ENCODE measurements around the gene CTXN3.
"Not testable (repeated sequence)": the region's sequence is repeated elsewhere in the genome, so short reads cannot be mapped to it uniquely, and the experiment has no call there.

Gene CTXN3

DNA sequence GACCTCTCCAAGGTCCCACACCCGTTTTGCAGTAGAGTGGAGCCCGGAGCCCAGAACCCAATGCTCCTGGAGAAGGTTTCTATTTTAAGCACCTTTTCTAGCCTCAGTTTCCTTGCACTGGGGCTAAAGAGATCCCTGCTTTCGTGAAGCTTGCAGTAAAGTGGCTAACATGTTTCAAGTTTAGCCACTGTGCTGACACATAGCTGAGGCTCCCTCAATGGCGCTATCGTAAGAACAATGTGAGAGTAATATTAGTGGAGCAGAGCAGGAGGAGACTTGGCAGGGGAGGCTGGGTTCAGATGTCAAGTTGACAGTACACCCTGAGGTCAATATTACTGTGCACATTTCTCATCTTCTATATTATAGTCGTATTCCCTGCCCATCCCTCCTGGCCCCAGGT, 7.9 kb downstream of the CTXN3 start:
- Histone ChIP-seq H3K9me3 (ENCODE audit: control insufficient read depth, insufficient read depth, low read length) (no peaks in the 10 kb centered on the region), H3K4me1 (ENCODE audit: control insufficient read depth, insufficient read depth, low read length) (peaks cover 2% of the 10 kb centered on the region), H3K4me3 (ENCODE audit: low read depth, low read length) (no peak overlapping the region), H3K36me3 (ENCODE audit: control insufficient read depth, insufficient read depth, low read length) (no peaks in the 10 kb centered on the region), H3K27me3 (ENCODE audit: control insufficient read depth, insufficient read depth, low read length) (no peaks in the 10 kb centered on the region), H3K9ac (ENCODE audit: low read depth, low read length) (no peak overlapping the region)

DNA sequence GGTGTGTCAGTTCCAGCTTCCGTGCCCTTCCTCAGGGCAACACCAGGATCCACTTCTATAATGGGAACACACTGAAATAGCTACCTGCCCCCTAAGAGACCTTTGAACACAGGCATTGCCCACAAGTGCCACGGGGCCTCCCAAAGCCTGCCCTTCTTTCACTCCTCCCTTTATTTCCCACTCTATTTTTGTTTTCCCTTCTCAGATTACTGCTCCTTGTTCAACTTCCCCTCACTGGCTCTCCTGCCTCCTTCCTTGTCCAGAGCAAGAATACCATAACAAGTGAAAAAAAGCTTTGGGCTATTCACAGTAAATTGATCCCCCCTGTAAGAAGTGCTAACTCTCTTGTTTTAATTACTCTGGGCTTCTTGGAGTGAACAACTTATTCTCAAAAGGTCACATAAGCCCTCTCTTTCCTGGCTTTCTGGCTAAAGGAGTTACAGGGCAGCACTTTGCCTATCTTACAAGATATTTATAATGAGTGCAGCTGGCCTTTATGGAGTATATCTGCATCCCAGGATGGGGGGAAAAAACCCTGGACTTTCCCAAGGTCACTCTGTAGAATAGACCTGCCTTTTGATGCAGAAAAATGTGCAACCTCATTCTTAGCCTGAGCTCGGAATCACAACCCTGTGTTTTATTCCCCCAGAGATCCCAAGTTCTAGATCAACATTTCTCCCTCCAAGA, 11.3 kb downstream of the CTXN3 start:
- Histone ChIP-seq H3K9me3 (ENCODE audit: control insufficient read depth, insufficient read depth, low read length) (no peaks in the 10 kb centered on the region), H3K4me1 (ENCODE audit: control insufficient read depth, insufficient read depth, low read length) (peaks cover 2% of the 10 kb centered on the region), H3K9ac (ENCODE audit: low read depth, low read length) (no peak overlapping the region), H3K4me3 (ENCODE audit: low read depth, low read length) (no peak overlapping the region), H3K27me3 (ENCODE audit: control insufficient read depth, insufficient read depth, low read length) (no peaks in the 10 kb centered on the region), H3K36me3 (ENCODE audit: control insufficient read depth, insufficient read depth, low read length) (no peaks in the 10 kb centered on the region)

DNA sequence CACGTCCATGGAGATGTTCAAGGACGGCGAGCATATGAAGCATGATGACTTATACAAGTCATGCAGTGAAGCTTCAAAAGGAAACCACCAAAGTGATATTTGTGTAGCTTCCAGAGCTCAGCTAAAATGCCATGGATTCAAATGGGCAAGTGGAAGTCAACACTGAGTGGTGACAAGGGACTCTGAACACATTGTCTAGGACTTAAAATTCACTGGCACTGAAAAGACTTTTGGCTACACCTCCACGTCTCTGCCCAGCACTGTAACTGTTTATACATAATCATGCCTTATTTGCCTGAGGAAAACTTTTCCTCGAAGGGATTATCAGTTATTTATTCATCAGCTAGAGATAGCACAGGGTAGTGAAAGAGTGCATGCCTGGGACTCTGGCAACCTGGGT, 15.2 kb downstream of the CTXN3 start:
- Histone ChIP-seq H3K9ac (ENCODE audit: low read depth, low read length) (no peak overlapping the region), H3K27me3 (ENCODE audit: control insufficient read depth, insufficient read depth, low read length) (no peaks in the 10 kb centered on the region), H3K9me3 (ENCODE audit: control insufficient read depth, insufficient read depth, low read length) (no peaks in the 10 kb centered on the region), H3K4me3 (ENCODE audit: low read depth, low read length) (no peak overlapping the region), H3K4me1 (ENCODE audit: control insufficient read depth, insufficient read depth, low read length) (peaks cover 2% of the 10 kb centered on the region), H3K36me3 (ENCODE audit: control insufficient read depth, insufficient read depth, low read length) (no peaks in the 10 kb centered on the region)

DNA sequence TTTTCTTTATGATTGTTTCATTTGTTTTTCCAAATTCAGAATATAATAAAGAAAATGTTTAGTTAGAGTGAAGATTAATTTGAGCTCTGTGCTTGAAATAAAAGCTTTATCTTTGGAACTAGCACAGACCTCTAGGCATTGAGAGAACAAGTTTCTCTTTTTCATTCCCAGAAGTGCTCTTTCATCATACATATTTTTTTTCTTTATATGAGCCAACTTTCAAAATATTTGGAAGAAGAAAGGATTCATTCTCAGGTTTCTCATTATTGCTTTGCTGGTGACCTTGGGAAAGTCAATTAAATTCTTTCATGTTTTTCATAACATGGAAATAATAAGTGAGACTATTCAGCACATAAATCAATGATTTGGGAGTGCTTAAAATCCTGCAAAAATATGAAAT, 16.8 kb downstream of the CTXN3 start:
- no peak overlapping the region for H3K9ac ChIP-seq (ENCODE audit: low read depth, low read length)
- no peaks in the 10 kb centered on the region for H3K27me3 ChIP-seq (ENCODE audit: control insufficient read depth, insufficient read depth, low read length)
- no peak overlapping the region for H3K4me3 ChIP-seq (ENCODE audit: low read depth, low read length)
- no peaks in the 10 kb centered on the region for H3K4me1 ChIP-seq (ENCODE audit: control insufficient read depth, insufficient read depth, low read length)
- H3K9me3 ChIP-seq (ENCODE audit: control insufficient read depth, insufficient read depth, low read length), result no peaks in the 10 kb centered on the region
- no peaks in the 10 kb centered on the region for H3K36me3 ChIP-seq (ENCODE audit: control insufficient read depth, insufficient read depth, low read length)

DNA sequence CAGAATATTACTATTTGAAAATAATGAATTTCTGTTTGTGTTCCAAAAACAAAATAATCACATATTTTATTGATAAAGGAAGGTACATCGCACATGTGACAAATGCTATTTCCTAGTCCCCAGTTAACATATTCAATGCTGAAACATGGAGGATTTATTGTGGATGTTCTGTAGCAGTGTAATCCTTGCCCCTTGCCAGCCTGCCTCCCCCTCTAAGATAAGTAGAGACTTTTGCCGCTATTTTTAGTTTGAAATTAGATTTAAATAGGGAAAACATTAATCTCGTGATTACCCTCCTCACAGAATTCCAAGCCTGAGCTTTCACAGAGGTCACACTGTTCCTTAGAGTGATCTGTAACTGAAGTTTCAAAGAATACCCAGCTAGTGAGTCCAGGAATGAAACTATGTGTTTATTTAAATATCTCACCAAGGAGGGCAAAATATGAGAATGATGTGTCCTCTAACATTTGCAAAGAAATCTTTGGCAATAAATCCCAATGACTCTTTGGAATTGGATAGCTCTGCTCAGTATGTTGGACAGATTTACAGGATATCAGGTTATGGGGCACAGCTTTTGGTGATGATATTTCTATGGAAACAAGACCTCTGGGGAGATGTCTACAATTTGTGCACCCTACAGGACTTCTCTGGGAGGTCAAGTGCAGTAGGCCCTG, 17.3 kb downstream of the CTXN3 start:
- Histone ChIP-seq H3K9ac (ENCODE audit: low read depth, low read length) (no peak overlapping the region), H3K9me3 (ENCODE audit: control insufficient read depth, insufficient read depth, low read length) (no peaks in the 10 kb centered on the region), H3K4me3 (ENCODE audit: low read depth, low read length) (no peak overlapping the region), H3K4me1 (ENCODE audit: control insufficient read depth, insufficient read depth, low read length) (no peaks in the 10 kb centered on the region), H3K27me3 (ENCODE audit: control insufficient read depth, insufficient read depth, low read length) (no peaks in the 10 kb centered on the region), H3K36me3 (ENCODE audit: control insufficient read depth, insufficient read depth, low read length) (no peaks in the 10 kb centered on the region)

DNA sequence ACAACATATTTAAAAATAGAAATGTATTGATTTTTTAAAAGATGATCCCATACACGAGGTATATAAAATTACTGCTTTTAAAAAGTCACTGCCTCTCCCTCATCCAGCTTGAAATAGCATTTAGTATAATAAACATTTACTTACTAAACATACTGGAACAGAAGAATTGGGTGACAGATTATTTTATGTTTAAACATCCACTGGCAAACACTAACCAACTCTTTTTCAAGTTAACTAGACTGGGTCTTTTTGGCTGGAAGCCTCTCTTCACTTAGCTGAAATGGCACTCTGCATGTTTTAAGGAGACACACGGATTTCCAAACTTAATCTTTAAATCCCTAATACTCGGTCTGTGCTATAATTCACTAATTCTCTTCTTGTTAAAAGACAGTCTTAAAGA, 19.0 kb downstream of the CTXN3 start:
- H3K36me3 ChIP-seq (ENCODE audit: control insufficient read depth, insufficient read depth, low read length), result no peaks in the 10 kb centered on the region
- H3K4me1 ChIP-seq (ENCODE audit: control insufficient read depth, insufficient read depth, low read length), result no peaks in the 10 kb centered on the region
- H3K9ac ChIP-seq (ENCODE audit: low read depth, low read length), result no peak overlapping the region
- no peak overlapping the region for H3K4me3 ChIP-seq (ENCODE audit: low read depth, low read length)
- H3K27me3 ChIP-seq (ENCODE audit: control insufficient read depth, insufficient read depth, low read length), result no peaks in the 10 kb centered on the region
- no peaks in the 10 kb centered on the region for H3K9me3 ChIP-seq (ENCODE audit: control insufficient read depth, insufficient read depth, low read length)

DNA sequence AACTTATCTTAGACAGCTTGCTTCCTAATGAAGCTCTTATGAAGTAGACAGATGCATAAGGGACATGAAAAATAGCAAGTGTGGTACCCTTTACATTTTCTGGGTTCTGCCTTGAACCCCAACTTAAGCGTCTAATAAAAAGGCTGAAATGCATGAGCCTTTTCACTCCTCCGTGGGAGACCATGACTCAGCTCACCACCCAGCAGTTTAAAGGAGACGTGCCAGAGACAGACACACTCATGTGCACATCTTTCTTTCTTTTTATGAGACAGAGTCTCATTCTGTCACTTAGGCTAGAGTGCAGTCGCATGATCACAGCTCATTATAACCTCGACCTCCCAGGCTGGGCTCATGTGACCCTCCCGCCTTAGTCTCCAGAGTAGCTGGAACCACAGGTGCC, 22.3 kb downstream of the CTXN3 start:
- Histone ChIP-seq H3K9ac (ENCODE audit: low read depth, low read length) (no peak overlapping the region), H3K4me3 (ENCODE audit: low read depth, low read length) (no peak overlapping the region), H3K27me3 (ENCODE audit: control insufficient read depth, insufficient read depth, low read length) (no peaks in the 10 kb centered on the region), H3K36me3 (ENCODE audit: control insufficient read depth, insufficient read depth, low read length) (no peaks in the 10 kb centered on the region), H3K9me3 (ENCODE audit: control insufficient read depth, insufficient read depth, low read length) (no peaks in the 10 kb centered on the region), H3K4me1 (ENCODE audit: control insufficient read depth, insufficient read depth, low read length) (no peaks in the 10 kb centered on the region)

DNA sequence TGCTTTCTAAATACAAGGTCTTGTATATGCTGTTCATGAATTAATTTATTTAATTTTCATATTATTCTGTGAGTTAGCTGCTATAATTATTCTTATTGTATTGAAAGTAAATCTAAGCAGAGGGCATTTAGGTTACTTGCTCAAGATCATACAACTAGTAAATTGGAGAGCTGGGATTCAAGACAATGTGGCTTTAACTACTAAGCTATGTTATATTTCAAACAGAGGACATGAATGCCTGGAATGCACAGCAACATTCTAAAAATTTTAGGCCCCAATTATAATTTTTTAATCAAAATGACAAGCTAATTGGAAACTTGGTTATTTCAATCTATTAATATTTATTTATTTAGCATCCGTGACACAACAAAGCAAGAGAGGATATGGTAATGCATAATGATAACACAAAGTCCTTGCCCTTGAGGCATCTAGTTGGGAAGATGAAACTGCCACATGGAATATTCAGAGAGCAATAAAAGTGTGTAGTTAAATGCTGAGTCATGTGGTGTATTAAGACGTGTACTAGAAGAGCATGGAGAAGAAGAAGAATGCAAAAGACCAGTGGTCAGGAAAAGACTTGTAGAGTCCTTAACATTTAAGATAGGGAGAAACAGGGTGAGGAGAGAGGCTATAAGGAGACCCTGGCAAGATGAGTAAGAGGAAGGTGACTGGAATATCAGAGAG, 24.4 kb downstream of the CTXN3 start:
- no peaks in the 10 kb centered on the region for H3K36me3 ChIP-seq (ENCODE audit: control insufficient read depth, insufficient read depth, low read length)
- no peaks in the 10 kb centered on the region for H3K9me3 ChIP-seq (ENCODE audit: control insufficient read depth, insufficient read depth, low read length)
- H3K4me3 ChIP-seq (ENCODE audit: low read depth, low read length), result no peak overlapping the region
- H3K27me3 ChIP-seq (ENCODE audit: control insufficient read depth, insufficient read depth, low read length), result no peaks in the 10 kb centered on the region
- H3K4me1 ChIP-seq (ENCODE audit: control insufficient read depth, insufficient read depth, low read length), result no peaks in the 10 kb centered on the region
- H3K9ac ChIP-seq (ENCODE audit: low read depth, low read length), result no peak overlapping the region

DNA sequence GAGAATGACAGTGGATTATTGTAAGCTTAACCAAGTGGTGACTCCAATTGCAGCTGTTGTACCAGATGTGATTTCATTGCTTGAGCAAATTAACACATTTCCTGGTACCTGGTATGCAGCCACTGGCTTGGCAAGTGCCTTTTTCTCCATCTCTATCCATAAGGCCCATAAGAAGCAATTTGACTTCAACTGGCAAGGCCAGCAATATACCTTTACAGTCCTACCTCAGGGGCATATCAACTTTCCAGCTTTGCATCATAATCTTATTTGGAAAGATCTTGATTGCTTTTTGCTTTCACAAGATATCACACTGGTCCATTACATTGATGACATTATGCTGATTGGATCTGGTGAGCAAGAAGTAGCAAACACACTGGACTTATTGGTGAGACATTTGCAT, 28.1 kb downstream of the CTXN3 start:
- not testable (repeated sequence) for H3K9me3 ChIP-seq (ENCODE audit: control insufficient read depth, insufficient read depth, low read length); H3K27me3 ChIP-seq (ENCODE audit: control insufficient read depth, insufficient read depth, low read length); H3K36me3 ChIP-seq (ENCODE audit: control insufficient read depth, insufficient read depth, low read length); H3K4me1 ChIP-seq (ENCODE audit: control insufficient read depth, insufficient read depth, low read length); H3K4me3 ChIP-seq (ENCODE audit: low read depth, low read length); H3K9ac ChIP-seq (ENCODE audit: low read depth, low read length)

DNA sequence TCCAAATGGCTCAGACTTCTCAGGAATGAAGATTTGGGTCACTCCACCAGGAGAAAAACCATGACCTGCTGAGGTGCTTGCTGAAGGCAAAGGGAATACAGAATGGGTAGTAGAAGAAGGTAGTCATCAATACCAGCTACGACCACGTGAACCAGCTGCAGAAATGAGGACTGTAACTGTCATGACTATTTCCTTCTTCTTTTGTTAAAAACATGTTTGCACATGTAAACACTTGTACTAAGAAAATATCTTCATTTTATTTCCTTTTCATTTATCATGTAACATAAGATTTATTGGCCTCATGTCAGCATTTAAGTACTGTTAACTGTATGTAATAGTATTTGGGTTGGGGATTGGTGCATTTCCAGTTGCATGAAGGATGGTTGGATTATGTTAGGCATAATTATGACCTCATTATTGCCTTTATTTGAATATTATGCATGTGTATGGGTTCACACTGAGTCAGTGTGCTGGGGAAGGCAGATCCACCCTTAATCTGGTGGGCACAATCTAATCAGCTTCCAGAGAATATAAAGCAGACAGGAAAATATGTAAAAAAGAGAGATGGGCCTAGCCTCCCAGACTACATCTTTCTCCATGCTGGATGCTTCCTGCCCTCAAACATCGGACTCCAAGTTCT, 30.9 kb downstream of the CTXN3 start:
- not testable (repeated sequence) for H3K4me1 ChIP-seq (ENCODE audit: control insufficient read depth, insufficient read depth, low read length); H3K27me3 ChIP-seq (ENCODE audit: control insufficient read depth, insufficient read depth, low read length); H3K9ac ChIP-seq (ENCODE audit: low read depth, low read length); H3K4me3 ChIP-seq (ENCODE audit: low read depth, low read length); H3K9me3 ChIP-seq (ENCODE audit: control insufficient read depth, insufficient read depth, low read length); H3K36me3 ChIP-seq (ENCODE audit: control insufficient read depth, insufficient read depth, low read length)

DNA sequence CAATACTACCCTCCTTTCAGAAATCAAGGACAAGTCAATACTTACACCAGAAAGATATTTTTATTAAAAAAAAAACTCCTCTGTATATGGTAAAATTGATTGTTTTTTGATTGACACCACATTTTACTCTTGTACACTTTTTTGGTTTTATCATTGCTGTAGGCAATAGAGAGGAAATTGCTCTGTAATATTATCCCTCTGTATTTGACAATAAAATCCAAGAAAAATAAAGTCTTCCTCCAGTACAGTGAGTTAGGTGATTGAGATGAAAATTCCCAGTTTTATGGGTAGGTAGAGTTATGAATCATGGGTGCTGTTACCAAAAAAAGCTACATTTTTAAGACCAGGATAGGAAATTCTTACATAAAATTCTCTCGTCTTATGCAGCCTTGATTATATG, 31.7 kb downstream of the CTXN3 start:
- Histone ChIP-seq H3K9ac (ENCODE audit: low read depth, low read length) (no peak overlapping the region), H3K36me3 (ENCODE audit: control insufficient read depth, insufficient read depth, low read length) (no peaks in the 10 kb centered on the region), H3K4me1 (ENCODE audit: control insufficient read depth, insufficient read depth, low read length) (no peaks in the 10 kb centered on the region), H3K9me3 (ENCODE audit: control insufficient read depth, insufficient read depth, low read length) (no peaks in the 10 kb centered on the region), H3K4me3 (ENCODE audit: low read depth, low read length) (no peak overlapping the region), H3K27me3 (ENCODE audit: control insufficient read depth, insufficient read depth, low read length) (no peaks in the 10 kb centered on the region)

DNA sequence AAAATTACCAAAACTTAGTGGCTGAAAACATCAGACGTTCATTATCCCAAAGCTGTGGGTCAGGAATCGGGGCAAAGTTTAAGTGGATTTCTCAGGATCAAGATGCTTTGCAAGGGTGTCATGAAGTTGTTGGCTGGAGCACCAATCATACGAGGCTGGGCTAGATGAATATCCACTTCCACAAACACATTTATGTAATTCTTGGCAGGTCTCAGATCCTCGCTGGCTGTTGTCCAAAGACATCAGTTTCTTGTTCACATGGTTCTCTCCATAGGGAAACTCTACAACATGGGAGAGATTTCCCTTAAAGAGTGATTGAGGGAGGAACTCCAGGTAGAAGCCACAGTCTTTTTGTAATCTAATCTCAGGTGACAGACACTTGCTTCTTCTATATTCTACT, 34.1 kb downstream of the CTXN3 start:
- Histone ChIP-seq H3K36me3 (ENCODE audit: control insufficient read depth, insufficient read depth, low read length) (no peaks in the 10 kb centered on the region), H3K4me3 (ENCODE audit: low read depth, low read length) (no peak overlapping the region), H3K9me3 (ENCODE audit: control insufficient read depth, insufficient read depth, low read length) (no peaks in the 10 kb centered on the region)

More for the DNA sequence above, 34.1 kb downstream of the CTXN3 start:
- H3K9ac ChIP-seq (ENCODE audit: low read depth, low read length), result no peak overlapping the region
- no peaks in the 10 kb centered on the region for H3K27me3 ChIP-seq (ENCODE audit: control insufficient read depth, insufficient read depth, low read length)
- no peaks in the 10 kb centered on the region for H3K4me1 ChIP-seq (ENCODE audit: control insufficient read depth, insufficient read depth, low read length)

Data from iPS-15b (cell line).